Measurements from ENCODE around the gene KCNK6. TPM values are rescaled to one million over a fixed set of nuclear protein-coding genes. Genes with fewer than 3 reads are reported as not detected.

Gene KCNK6
- total and polyA plus RNA-seq, 2 donors (not counting 1 experiment from before 2014, with no cell fraction given), result 3.4 to 3.7 TPM

- Mint-ChIP-seq H3K4me1 (no peaks in the 10 kb centered on the region), H3K4me3 (no peak overlapping the region), H3K27me3 (peaks cover 2% of the 10 kb centered on the region), H3K27ac (no peak overlapping the region), H3K9me3 (ENCODE audit: insufficient read depth) (no peaks in the 10 kb centered on the region)
- H3K27ac ChIP-seq (ENCODE audit: low read length in 2 of 2), result no peak overlapping the region
- 100% methylated on average over 1 of the region's 3 CpGs for whole genome bisulfite sequencing (ENCODE audit: insufficient coverage)
- no peaks in the 10 kb centered on the region for H3K36me3 ChIP-seq (replicated peaks in 1 of 2; ENCODE audit: control extremely low read depth in 1 of 2, control insufficient read depth in 1 of 2, extremely low read depth in 1 of 2, insufficient read depth in 2 of 2, low read length in 1 of 2)
- no peak overlapping the region for H3K4me2 ChIP-seq (replicated peaks; ENCODE audit: low read depth, low read length, poor library complexity, severe bottlenecking)
- H2AFZ ChIP-seq (ENCODE audit: insufficient read depth, low read depth, low read length, poor library complexity, severe bottlenecking), result no peak overlapping the region
- DNase-seq (no peak), ATAC-seq (ENCODE audit: low read depth) (no peak)
- intact Hi-C loops (cut with micrococcal nuclease), result no loop called here
- no peaks in the 10 kb centered on the region for H4K20me1 ChIP-seq (ENCODE audit: control insufficient read depth, insufficient read depth, low read length, poor library complexity, severe bottlenecking)
- no peaks in the 10 kb centered on the region for H3K4me1 ChIP-seq (ENCODE audit: control insufficient read depth in 2 of 2, insufficient read depth in 2 of 2, low read length in 2 of 2)
- ChIA-PET CTCF (no interaction called here), POLR2A (no interaction called here)
- no peak overlapping the region for H3K4me3 ChIP-seq (ENCODE audit: control extremely low read depth in 1 of 5, extremely low read depth in 1 of 5, insufficient read depth in 1 of 5, low read depth in 2 of 5, low read length in 4 of 5)
- H3K9me3 ChIP-seq (ENCODE audit: control extremely low read depth in 1 of 3, control insufficient read depth in 2 of 3, insufficient read depth in 1 of 3, low read length in 2 of 3), result no peaks in the 10 kb centered on the region
- H3K79me2 ChIP-seq (ENCODE audit: control insufficient read depth, insufficient read depth, low read length), result no peaks in the 10 kb centered on the region
- TF ChIP-seq CTCF (IDR thresholded peaks at IDR 0.05), result no peak
- TF ChIP-seq EZH2 (IDR thresholded peaks at IDR 0.05; ENCODE audit: borderline replicate concordance, insufficient read depth, low read depth, low read length, poor library complexity, severe bottlenecking), result no peak
- no peaks in the 10 kb centered on the region for H3K27me3 ChIP-seq (replicated peaks in 1 of 4; ENCODE audit: control extremely low read depth in 1 of 4, control insufficient read depth in 3 of 4, insufficient read depth in 4 of 4, low read length in 3 of 4)
- H3K9ac ChIP-seq (ENCODE audit: low read length), result no peak overlapping the region
Measured at GRCh38 chr19:38350883-38351282, 31.2 kb downstream of the KCNK6 start.

GRCh38 chr19:38351865-38352395, 32.3 kb downstream of the KCNK6 start:
- Mint-ChIP-seq H3K4me3 (no peak overlapping the region), H3K27ac (no peak overlapping the region), H3K27me3 (peaks cover 7% of the 10 kb centered on the region), H3K4me1 (no peaks in the 10 kb centered on the region), H3K9me3 (ENCODE audit: insufficient read depth) (no peaks in the 10 kb centered on the region)
- DNase-seq (no peak), ATAC-seq (ENCODE audit: low read depth) (no peak)
- no peaks in the 10 kb centered on the region for H3K79me2 ChIP-seq (ENCODE audit: control insufficient read depth, insufficient read depth, low read length)
- no peaks in the 10 kb centered on the region for H3K9me3 ChIP-seq (ENCODE audit: control extremely low read depth in 1 of 3, control insufficient read depth in 2 of 3, insufficient read depth in 1 of 3, low read length in 2 of 3)
- intact Hi-C loops (cut with micrococcal nuclease), result no loop called here
- no peaks in the 10 kb centered on the region for H3K4me1 ChIP-seq (ENCODE audit: control insufficient read depth in 2 of 2, insufficient read depth in 2 of 2, low read length in 2 of 2)
- H3K36me3 ChIP-seq (replicated peaks in 1 of 2; ENCODE audit: control extremely low read depth in 1 of 2, control insufficient read depth in 1 of 2, extremely low read depth in 1 of 2, insufficient read depth in 2 of 2, low read length in 1 of 2), result no peaks in the 10 kb centered on the region
- TF ChIP-seq EZH2 (IDR thresholded peaks at IDR 0.05; ENCODE audit: borderline replicate concordance, insufficient read depth, low read depth, low read length, poor library complexity, severe bottlenecking), result no peak
- no peak for TF ChIP-seq CTCF (IDR thresholded peaks at IDR 0.05)
- no peak overlapping the region for H3K4me3 ChIP-seq (ENCODE audit: control extremely low read depth in 1 of 5, extremely low read depth in 1 of 5, insufficient read depth in 1 of 5, low read depth in 2 of 5, low read length in 4 of 5)
- POLR2A ChIA-PET, result no interaction called here
- no peak overlapping the region for H2AFZ ChIP-seq (ENCODE audit: insufficient read depth, low read depth, low read length, poor library complexity, severe bottlenecking)
- no peak overlapping the region for H3K27ac ChIP-seq (ENCODE audit: low read length in 2 of 2)
- WGBS (ENCODE audit: insufficient coverage), result 81% methylated on average over 7 of the region's 9 CpGs
- H3K27me3 ChIP-seq (replicated peaks in 1 of 4; ENCODE audit: control extremely low read depth in 1 of 4, control insufficient read depth in 3 of 4, insufficient read depth in 4 of 4, low read length in 3 of 4), result no peaks in the 10 kb centered on the region
- H4K20me1 ChIP-seq (ENCODE audit: control insufficient read depth, insufficient read depth, low read length, poor library complexity, severe bottlenecking), result no peaks in the 10 kb centered on the region
- no peak overlapping the region for H3K9ac ChIP-seq (ENCODE audit: low read length)
- CTCF ChIA-PET, result interaction anchor here (0.7 kb wide), 1 partner anchor 22 kb away, joined by 3 read pairs; the partner anchor contains the start of gene PSMD8
- H3K4me2 ChIP-seq (replicated peaks; ENCODE audit: low read depth, low read length, poor library complexity, severe bottlenecking), result no peak overlapping the region
